ENCODE results near the gene YWHAQ. TPM values are rescaled to one million over a fixed set of nuclear protein-coding genes. Genes with fewer than 3 reads are reported as not detected.

YWHAQ gene
- total RNA-seq, 2 experiments from 2014 or later, result 95.8 to 101 TPM

GRCh38 chr2:9536504-9536903 is 94.3 kb downstream of the YWHAQ start:
- Mint-ChIP-seq H3K27ac (no peak overlapping the region), H3K36me3 (ENCODE audit: low read depth) (peaks cover 66% of the 10 kb centered on the region), H3K27me3 (no peaks in the 10 kb centered on the region), H3K9me3 (no peaks in the 10 kb centered on the region), H3K4me1 (ENCODE audit: low read depth) (peaks cover 20% of the 10 kb centered on the region), H3K4me3 (no peak overlapping the region)
- no peak overlapping the region for H3K4me3 ChIP-seq (ENCODE audit: low read length)
- H3K9me3 ChIP-seq (ENCODE audit: control insufficient read depth in 1 of 2, insufficient read depth in 1 of 2, low read length in 2 of 2), result no peaks in the 10 kb centered on the region
- intact Hi-C loops (cut with DNase I, micrococcal nuclease), result no loop called here
- ChIA-PET CTCF (interaction anchor here (0.6 to 1.0 kb wide), 2 partner anchors 19 to 21 kb away, joined by 3 to 4 read pairs; no protein-coding TSS in a partner anchor), POLR2A (interaction anchor here (1.2 to 2.1 kb wide), 2 partner anchors 19 to 71 kb away, joined by 3 to 6 read pairs; partner anchors contain the start of gene ADAM17)
- H3K36me3 ChIP-seq (ENCODE audit: insufficient read depth, low read length), result peaks cover 49% of the 10 kb centered on the region
- H3K4me1 ChIP-seq (ENCODE audit: insufficient read depth, low read length), result no peaks in the 10 kb centered on the region
- no peak for ATAC-seq (ENCODE audit: poor library complexity)
- TF ChIP-seq CTCF (IDR thresholded peaks at IDR 0.05), result no peak
- H3K27me3 ChIP-seq (ENCODE audit: control insufficient read depth in 1 of 2, insufficient read depth in 2 of 2, low read length in 2 of 2), result no peaks in the 10 kb centered on the region
- no peak for DNase-seq
- H3K27ac ChIP-seq (ENCODE audit: low read depth in 1 of 2, low read length in 2 of 2), result no peak overlapping the region

GRCh38 chr2:9535177-9535576 is 95.6 kb downstream of the YWHAQ start:
- Mint-ChIP-seq H3K4me3 (no peak overlapping the region), H3K4me1 (ENCODE audit: low read depth) (peaks cover 20% of the 10 kb centered on the region), H3K36me3 (ENCODE audit: low read depth) (peaks cover 64% of the 10 kb centered on the region), H3K9me3 (no peaks in the 10 kb centered on the region), H3K27me3 (no peaks in the 10 kb centered on the region), H3K27ac (no peak overlapping the region)
- TF ChIP-seq CTCF (IDR thresholded peaks at IDR 0.05), result no peak
- Histone ChIP-seq H3K4me3 (ENCODE audit: low read length) (no peak overlapping the region), H3K27ac (ENCODE audit: low read depth in 1 of 2, low read length in 2 of 2) (no peak overlapping the region), H3K4me1 (ENCODE audit: insufficient read depth, low read length) (no peaks in the 10 kb centered on the region), H3K27me3 (ENCODE audit: control insufficient read depth in 1 of 2, insufficient read depth in 2 of 2, low read length in 2 of 2) (no peaks in the 10 kb centered on the region), H3K9me3 (ENCODE audit: control insufficient read depth in 1 of 2, insufficient read depth in 1 of 2, low read length in 2 of 2) (no peaks in the 10 kb centered on the region), H3K36me3 (ENCODE audit: insufficient read depth, low read length) (peaks cover 43% of the 10 kb centered on the region)
- ChIA-PET POLR2A (interaction anchor here (1.1 to 1.2 kb wide), 2 partner anchors 20 to 72 kb away, joined by 3 read pairs; partner anchors contain the start of gene ADAM17), CTCF (no interaction called here)
- intact Hi-C loops (cut with DNase I, micrococcal nuclease), result no loop called here
- DNase-seq (no peak), ATAC-seq (ENCODE audit: poor library complexity) (no peak)

Other genes with a start within 250 kb of the YWHAQ start
- 10 to 100 TPM; 24.4 to 25.0 TPM for gene ITGB1BP1, start 207.5 kb downstream of the YWHAQ start, total RNA-seq
- 10 to 100 TPM; 13.2 to 13.8 TPM for gene CPSF3, start 207.3 kb downstream of the YWHAQ start, total RNA-seq
- gene IAH1, start 156.4 kb downstream of the YWHAQ start, total RNA-seq, result 10 to 100 TPM; 54.8 to 57.3 TPM
- 10 to 100 TPM; 21.4 to 21.6 TPM for gene ADAM17, start 75.2 kb downstream of the YWHAQ start, total RNA-seq
- gene TAF1B, start 212.5 kb upstream of the YWHAQ start, total RNA-seq, result 10 to 100 TPM in 1 of 2 experiments, 1 to 10 TPM in 1; 9.9 to 10.8 TPM